Fibroblast of skin of abdomen (primary cell): ENCODE data around the gene STPG3.
A peak's percentile ranks its signal among the peaks of the same experiment; 100 is the strongest.
"Not testable (repeated sequence)": the region's sequence is repeated elsewhere in the genome, so short reads cannot be mapped to it uniquely, and the experiment has no call there.

ENCODE experiments used
- DNase-seq: peaks from one replicate; pipeline ENCODE4 v3.0.0-alpha.2; 2013

The STPG3 gene

DNA sequence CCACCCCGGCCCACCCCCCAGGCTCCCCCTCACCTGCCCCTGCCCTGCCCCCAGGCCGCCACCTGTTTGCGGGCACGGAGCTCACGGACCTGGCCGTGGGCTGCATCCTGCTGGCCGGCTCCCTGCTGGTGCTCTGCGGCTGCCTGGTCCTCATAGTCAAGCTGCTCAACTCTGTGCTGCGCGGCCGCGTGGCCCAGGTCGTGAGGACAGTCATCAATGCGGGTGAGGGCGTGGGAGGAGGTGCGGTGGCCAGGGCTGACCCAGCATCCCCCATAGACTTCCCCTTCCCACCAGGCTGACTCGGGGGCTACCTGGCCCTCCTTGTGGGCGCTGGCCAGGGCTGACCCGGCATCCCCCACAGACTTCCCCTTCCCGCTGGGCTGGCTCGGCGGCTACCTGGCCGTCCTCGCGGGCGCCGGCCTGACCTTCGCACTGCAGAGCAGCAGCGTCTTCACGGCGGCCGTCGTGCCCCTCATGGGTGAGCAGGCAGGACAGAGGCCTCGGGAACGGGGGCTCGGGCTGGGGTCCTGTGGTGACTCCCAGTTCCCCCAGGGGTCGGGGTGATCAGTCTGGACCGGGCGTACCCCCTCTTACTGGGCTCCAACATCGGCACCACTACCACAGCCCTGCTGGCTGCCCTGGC, 16.9 kb upstream of the STPG3 start:
- DNase-seq, result no peak

DNA sequence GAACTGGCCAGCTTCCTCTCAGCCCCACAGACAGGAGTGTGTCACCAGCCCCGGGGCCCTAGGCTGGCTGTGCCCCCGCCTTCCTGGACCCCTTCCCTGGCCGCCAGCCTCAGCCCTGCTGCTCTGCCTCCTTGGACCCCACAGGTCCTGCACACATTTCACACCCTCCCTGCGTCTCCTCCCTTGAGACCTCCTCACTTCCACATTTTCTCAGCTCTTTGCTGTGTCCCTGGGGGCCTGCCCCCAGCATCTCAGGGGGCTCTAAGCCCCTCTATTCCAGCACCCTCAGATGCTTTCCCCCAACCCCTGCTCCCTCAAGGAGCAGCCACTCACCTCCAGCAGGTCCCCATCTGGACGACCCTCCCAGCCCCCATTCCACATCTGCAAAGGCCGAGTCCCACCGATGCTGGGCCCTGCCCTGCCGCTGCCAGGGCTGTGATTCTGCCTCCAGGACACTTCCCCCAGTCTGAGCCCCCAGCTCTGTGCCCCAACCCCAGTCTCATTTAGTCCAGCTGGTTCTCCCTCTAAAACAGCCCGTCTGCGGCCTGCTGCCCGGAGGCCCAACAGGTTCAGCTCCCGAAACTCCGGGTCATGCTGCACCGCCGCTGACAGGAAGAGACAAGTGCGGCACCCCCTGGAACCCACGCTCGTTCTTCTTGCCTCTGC, 16.2 kb upstream of the STPG3 start:
- no peak for DNase-seq

DNA sequence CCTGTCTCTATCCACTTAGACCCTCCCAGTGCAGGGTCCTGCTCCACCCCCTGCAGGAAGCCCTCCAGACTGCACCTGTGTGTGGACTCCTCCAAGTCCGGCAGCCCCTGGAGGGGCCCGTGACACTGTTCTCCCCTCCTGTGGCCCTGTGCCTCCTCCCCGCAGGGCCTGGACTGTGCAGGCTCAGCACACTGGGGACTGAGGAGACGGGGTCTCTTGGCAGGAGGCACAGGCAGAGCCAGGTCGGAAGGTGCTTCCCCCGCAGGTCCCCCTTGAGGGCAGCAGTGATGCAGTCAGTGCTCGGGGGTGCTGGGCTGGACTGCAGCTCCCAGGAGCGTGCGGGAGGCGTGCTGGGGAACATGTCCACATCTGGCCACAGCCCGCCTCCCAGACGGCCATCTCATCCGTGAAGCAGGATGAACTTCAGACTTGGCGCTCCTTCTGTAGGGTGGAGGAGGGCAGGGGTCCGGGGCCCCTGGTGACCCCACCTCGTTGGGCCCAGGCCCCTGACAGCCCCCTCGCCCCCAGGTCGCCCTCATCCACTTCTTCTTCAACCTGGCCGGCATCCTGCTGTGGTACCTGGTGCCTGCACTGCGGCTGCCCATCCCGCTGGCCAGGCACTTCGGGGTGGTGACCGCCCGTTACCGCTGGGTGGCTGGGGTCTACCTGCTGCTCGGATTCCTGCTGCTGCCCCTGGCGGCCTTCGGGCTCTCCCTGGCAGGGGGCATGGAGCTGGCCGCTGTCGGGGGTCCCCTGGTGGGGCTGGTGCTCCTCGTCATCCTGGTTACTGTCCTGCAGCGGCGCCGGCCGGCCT, 15.5 kb upstream of the STPG3 start:
- DNase-seq, result no peak

DNA sequence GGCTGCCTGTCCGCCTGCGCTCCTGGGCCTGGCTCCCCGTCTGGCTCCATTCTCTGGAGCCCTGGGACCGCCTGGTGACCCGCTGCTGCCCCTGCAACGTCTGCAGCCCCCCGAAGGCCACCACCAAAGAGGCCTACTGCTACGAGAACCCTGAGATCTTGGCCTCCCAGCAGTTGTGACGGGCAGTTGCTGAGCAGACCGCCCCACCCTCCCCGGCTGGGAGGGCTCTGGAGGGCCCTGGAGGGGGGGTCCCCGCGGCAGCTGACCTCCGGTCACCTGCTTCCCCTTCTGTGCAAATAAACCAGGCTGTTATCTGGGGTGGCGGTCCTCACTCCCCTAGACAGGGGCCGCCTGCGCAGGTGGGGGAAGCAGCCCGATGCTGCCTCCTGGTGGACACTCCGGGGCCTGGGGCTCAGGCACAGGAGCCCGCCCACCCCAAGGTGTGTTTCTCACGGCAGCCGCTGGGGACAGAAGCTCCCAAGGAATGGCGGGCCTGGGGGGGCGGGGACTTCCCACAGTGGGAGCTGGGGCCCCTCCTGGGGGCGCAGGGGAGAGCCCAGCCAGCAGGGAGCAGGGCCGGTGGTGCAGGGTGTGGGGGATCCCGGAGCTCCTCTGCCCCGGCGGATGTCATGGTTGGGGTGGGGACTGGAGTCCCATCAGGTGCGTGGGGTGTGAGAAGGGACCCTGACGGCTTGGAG, 14.7 kb upstream of the STPG3 start:
- peak; percentile 72 for DNase-seq

- no peak for DNase-seq
These were observed 14.1 kb upstream of the STPG3 start for GRCh38 chr9:137236936-137237421.

- no peak for DNase-seq
These were observed 13.0 kb upstream of the STPG3 start for GRCh38 chr9:137237759-137238726.

DNA sequence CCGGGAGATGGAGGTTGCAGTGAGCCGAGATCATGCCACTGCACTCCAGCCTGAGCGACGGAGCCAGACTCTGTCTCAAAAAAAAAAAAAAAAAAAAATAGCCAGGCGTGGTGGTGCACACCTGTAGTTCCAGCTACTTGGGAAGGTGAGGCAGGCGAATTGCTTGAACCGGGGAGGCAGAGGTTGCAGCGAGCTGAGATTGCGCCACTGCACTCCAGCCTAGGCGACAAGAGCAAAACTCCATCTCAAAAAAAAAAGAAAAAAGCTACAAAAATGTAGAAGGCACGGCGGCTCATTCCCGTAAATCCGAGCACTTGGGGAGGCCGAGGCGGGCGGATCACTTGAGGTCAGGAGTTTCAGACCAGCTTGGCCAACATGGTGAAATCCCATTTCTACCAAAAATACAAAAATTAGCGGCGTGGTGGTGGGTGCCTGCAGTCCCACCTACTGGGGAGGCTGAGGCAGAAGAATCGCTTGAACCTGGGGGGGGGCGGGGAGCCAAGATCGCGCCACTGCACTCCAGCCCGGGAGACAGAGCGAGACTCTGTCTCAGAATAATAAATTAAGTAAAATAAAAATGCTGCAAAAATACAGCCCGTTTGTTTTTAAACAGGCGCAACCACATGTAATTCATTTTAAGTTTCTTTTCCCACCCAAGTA, 11.4 kb upstream of the STPG3 start:
- not testable (repeated sequence) for DNase-seq

DNA sequence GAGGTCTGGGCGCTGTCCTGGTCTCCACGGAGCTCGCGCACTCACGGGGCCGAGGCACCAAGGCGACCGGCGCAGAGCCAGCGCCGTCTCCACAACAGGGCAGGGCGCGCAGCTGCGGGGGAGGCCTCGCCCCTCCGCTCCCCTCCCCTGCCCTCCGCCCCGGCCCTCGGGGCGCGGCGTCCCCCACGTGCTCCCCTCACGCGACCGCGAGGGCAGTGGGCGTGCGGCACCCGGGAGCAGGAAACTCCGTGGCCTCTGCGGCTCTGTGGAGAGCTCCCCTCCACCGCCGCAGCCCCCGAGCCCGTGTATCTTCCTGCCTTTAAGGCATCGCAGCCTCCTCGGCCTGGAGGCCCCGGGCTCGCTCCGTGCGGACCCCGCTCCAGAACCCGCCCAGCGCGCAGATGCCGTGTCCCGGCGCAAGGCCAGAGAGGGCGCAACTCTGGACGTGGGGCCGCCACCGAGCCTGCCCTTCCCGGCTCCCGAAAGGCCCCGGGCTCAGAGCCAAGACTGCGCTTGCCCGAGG, 10.7 kb upstream of the STPG3 start:
- DNase-seq, result peak; percentile 61

DNA sequence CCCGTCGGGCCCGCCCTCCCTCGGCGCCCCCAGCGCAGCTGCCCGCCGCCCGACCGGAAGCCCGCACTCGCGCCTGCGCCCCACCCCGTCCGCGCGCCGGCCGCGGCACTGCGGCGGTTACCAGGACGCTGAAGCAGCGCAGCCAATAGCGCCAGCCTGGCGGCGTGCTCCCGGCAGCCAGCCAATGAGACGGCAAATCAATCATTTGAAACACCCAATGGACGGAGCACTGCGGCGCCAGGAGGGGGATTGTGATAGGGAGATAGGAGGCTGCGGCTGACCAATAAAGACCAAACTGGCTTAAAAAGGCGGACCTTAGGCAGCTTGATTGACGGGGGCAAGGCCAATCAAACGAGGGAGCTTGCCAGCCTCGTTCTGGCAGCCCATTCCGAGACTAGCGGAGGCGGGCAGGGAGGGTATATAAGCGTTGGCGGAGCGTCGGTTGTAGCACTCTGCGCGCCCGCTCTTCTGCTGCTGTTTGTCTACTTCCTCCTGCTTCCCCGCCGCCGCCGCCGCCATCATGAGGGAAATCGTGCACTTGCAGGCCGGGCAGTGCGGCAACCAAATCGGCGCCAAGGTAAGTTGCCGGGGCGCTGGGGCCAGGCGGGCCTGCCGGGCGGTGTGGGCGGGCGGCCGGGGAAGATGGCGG, 10.1 kb upstream of the STPG3 start, which contains the start of gene TUBB4B:
Gene TUBB4B (plus strand): TSS at position 447 of the 649 bp plus-strand sequence. CDS start 74 bp downstream, at position 521.
- DNase-seq, result peak; percentile 100

DNA sequence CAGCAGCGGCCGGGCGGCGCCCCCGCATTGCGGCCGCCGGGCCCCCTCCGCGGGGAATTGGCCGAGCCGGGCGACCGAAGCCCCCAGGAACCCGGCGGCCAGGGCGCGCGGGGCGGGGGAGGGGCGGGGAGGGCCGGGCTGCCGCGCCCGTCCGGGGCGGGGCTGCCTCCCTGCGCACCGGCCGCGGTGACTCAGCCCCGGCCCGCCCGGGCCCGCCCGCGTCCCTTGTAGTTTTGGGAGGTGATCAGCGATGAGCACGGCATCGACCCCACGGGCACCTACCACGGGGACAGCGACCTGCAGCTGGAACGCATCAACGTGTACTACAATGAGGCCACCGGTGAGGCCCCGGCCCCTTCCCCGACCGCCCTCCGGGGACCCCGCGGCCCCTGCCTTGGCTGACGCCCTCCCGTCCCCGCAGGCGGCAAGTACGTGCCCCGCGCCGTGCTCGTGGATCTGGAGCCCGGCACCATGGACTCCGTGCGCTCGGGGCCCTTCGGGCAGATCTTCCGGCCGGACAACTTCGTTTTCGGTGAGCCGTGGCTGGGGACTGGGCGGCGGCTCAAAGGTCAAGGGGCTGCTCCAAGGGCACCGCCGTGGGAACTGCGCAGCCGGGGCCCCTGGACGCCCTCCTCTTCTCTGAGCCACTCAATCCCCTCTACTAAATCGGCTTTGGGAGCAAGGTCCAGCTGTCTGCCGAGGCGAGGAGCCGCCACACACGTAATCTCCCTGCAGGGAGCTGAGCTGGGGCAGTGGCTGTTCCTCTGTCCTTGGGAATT, 9.4 kb upstream of the STPG3 start:
- peak; percentile 48 for DNase-seq

GRCh38 chr9:137242269-137243203, 8.6 kb upstream of the STPG3 start:
- no peak for DNase-seq

DNA sequence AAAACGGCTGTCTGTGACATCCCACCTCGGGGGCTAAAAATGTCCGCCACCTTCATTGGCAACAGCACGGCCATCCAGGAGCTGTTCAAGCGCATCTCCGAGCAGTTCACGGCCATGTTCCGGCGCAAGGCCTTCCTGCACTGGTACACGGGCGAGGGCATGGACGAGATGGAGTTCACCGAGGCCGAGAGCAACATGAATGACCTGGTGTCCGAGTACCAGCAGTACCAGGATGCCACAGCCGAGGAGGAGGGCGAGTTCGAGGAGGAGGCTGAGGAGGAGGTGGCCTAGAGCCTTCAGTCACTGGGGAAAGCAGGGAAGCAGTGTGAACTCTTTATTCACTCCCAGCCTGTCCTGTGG, 7.8 kb upstream of the STPG3 start:
- not testable (repeated sequence) for DNase-seq

DNA sequence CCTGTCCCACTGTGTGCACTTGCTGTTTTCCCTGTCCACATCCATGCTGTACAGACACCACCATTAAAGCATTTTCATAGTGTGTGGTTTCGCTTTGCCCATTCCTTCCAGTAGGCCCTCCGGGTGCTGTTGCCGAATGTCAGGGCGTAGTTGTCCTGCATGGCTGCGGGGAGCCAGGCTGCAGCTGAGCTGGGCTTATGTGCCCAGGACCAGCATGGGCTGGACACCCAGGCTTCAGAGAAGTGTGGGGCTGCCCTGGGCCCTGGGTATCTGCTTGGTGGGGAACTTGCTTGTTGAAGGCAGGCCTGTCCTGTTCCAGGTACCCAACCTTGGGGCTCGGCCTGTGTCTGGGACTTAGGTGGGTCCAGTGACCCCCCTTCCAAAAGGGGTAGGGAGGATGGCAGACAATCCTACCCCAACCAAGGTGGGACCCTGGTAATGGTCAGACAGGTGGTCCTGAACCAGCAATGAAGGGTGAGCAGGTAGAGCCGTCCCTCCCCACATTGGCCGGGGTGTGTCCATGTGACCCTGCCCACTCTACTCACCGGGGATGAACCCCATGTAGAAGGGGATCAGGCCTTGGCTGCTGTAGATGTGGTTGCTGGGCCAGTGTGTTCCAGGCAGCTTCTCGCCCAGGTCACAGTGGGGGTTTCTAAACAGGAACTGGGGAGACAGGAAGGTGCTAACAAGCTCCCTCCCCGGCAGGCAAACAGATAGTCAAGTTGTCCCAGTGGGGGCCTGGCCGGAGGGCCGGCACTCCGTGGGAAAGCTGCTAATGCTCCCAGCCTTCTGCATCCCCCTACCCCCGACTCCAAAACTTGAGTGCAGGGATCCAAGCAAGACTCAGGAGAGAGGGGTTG, 7.2 kb upstream of the STPG3 start:
- DNase-seq, result no peak

DNA sequence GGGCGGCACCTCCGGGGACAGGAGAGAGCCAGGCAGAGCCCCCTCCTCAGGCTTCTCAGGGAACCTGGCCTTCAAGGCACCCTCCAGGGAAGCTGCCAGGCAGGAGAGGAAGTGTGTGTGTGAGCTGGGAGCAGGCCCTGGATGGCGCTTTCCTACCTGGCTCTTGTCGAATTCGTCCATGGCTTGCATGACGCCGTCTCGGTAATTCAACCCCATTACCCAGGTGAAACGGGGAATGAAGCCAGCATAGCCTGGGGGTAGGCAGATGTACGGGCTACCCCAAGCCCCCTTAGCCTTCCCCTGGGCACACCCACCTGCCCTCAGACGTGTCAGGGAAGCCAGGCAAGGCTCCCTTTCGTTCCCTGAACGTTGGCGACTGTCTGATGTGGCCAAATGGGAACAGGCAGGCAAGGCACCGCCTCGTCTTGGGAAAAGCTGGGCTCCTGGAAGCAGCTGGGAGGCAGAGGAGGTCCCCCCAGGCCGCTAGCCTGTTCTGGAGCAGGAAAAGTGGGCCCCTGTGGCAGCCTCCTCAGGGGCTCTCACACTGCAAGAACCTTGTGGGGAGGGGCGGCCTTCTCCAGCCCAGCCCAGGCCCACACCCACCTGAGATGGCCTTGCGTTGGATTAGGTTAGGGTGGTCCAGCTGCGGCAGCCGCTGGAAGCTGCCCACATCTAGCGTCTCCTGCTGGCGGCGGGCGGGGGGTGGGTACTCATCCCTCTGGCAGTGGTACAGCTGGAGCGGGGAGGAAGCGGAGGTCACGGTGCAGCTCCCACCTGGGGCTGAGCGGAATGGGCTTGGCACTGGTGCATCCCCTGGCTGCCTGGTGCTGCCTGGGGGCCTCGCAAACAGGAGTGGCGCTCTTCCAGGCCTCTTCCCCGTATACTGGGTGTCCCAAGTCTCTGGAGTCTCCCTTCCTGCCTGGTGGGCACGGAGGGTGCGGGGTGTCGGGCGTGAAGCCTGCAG, 6.3 kb upstream of the STPG3 start:
- DNase-seq, result no peak

- no peak for DNase-seq
These were observed 5.3 kb upstream of the STPG3 start for GRCh38 chr9:137245450-137246421.
